Sigmoid colon (tissue), 7 donors: ENCODE results near the gene ILK. TPM values are rescaled to one million over a fixed set of nuclear protein-coding genes. Genes with fewer than 3 reads are reported as not detected.

Experiments used
- DNase-seq: peaks from one replicate; pipeline ENCODE4 v3.0.0-alpha.2; 2019
- H3K27ac ChIP-seq, 4 donors: fragments of 200-600 bp; sonication (generic); one replicate each; pipeline ENCODE4 v1.5.1; 2016 to 2019; ENCODE audit warnings: mild to moderate bottlenecking in 1 of 4
- H3K27me3 ChIP-seq, 3 donors: fragments of 200-600 bp; sonication (generic); one replicate each; pipeline ENCODE4 v1.5.1; 2019; ENCODE audit warnings: mild to moderate bottlenecking in 1 of 3
- H3K36me3 ChIP-seq, 4 donors: fragments of 200-600 bp; sonication (generic); one replicate each; pipeline ENCODE4 v1.5.1; 2016 to 2019
- H3K4me1 ChIP-seq, 4 donors: fragments of 200-600 bp; sonication (generic); one replicate each; pipeline ENCODE4 v1.5.1; 2017 to 2019
- H3K4me3 ChIP-seq, 4 donors: fragments of 200-600 bp; sonication (generic); one replicate each; pipeline ENCODE4 v1.5.1; 2017 to 2019; ENCODE audit warnings: mild to moderate bottlenecking in 2 of 4, moderate library complexity in 1 of 4
- H3K9me3 ChIP-seq, 4 donors: fragments of 200-600 bp in 3 of 4; sonication (generic) in 3 of 4; one replicate each; pipeline versions ENCODE4 v1.5.1 to v1.6.1; 2013 to 2019
- EP300 ChIP-seq, 4 donors: sonication (generic); formaldehyde crosslinking; IDR thresholded peaks; one replicate each; pipeline ENCODE4 v1.6.1; 2017; ENCODE audit warnings: antibody characterized with exemption in 4 of 4
- POLR2A ChIP-seq, 2 donors: fragments of 450-650 bp; IDR thresholded peaks; one replicate each; pipeline ENCODE4 v1.6.1; 2016; ENCODE audit warnings: antibody characterized with exemption in 2 of 2, mild to moderate bottlenecking in 2 of 2, moderate library complexity in 2 of 2
- POLR2AphosphoS5 ChIP-seq, 4 donors: sonication (generic); formaldehyde crosslinking; IDR thresholded peaks; one replicate each; pipeline ENCODE4 v1.6.1; 2017; ENCODE audit warnings: antibody characterized with exemption in 4 of 4
- WGBS, 2 donors: extraction: QIAGEN DNeasy Blood & Tissue Kit; methylation state at CpG; one replicate each; pipeline ENCODE4 v1.1.7; 2013; 5-methylcytosine and 5-hydroxymethylcytosine counted together
- intact Hi-C: fragments of 100-400 bp; cut with DNase I; formaldehyde crosslinking; loops from one replicate; pipeline ENCODE4 v1.15.1; 2023
- polyA plus RNA-seq, 3 donors: library from polyadenylated mRNA; stranded (reverse); fragments of 200-250 nt; gene quantifications; one replicate each; pipeline ENCODE4 v1.2.3, GENCODE V29; 2013
- total RNA-seq, 4 donors: library from RNA; depleted of rRNA; stranded (reverse); fragments of >200 nt; gene quantifications; one replicate each; pipeline ENCODE4 v1.1.0, GENCODE V29; 2016
- TF ChIP-seq, protein P1 (sequence below), 4 experiments: fragments of 450-650 bp in 3 of 4; fragments of 200-600 bp in 1 of 4; IDR thresholded peaks; one replicate each; pipeline ENCODE4 v1.5.1; 2016 to 2019; ENCODE audit warnings: antibody characterized with exemption in 4 of 4, mild to moderate bottlenecking in 3 of 4, moderate library complexity in 2 of 4
- donor health status: healthy with polysubstance abuse.
- donor health status: Bipolar disorder and iron deficiency.
- donor health status: healthy.

ILK gene
- total and polyA plus RNA-seq, 7 donors, result 93.7 to 607 (median 450) TPM

- TF ChIP-seq, protein P1, sequence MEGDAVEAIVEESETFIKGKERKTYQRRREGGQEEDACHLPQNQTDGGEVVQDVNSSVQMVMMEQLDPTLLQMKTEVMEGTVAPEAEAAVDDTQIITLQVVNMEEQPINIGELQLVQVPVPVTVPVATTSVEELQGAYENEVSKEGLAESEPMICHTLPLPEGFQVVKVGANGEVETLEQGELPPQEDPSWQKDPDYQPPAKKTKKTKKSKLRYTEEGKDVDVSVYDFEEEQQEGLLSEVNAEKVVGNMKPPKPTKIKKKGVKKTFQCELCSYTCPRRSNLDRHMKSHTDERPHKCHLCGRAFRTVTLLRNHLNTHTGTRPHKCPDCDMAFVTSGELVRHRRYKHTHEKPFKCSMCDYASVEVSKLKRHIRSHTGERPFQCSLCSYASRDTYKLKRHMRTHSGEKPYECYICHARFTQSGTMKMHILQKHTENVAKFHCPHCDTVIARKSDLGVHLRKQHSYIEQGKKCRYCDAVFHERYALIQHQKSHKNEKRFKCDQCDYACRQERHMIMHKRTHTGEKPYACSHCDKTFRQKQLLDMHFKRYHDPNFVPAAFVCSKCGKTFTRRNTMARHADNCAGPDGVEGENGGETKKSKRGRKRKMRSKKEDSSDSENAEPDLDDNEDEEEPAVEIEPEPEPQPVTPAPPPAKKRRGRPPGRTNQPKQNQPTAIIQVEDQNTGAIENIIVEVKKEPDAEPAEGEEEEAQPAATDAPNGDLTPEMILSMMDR (IDR thresholded peaks at IDR 0.05), result no peak
- TF ChIP-seq EP300 (IDR thresholded peaks at IDR 0.05) (no peak), POLR2A (IDR thresholded peaks at IDR 0.05) (no peak)
- no peak for DNase-seq
- Histone ChIP-seq H3K36me3 (no peaks in the 10 kb centered on the region), H3K9me3 (no peaks in the 10 kb centered on the region), H3K27me3 (no peaks in the 10 kb centered on the region), H3K4me1 (no peaks in the 10 kb centered on the region), H3K27ac (no peak overlapping the region), H3K4me3 (no peak overlapping the region)
- WGBS, 2 donors, result 97% methylated on average over 14 of the region's 14 CpGs
- intact Hi-C loops, result no loop called here
Observed at GRCh38 chr11:6557761-6558674, 45.6 kb upstream of the ILK start.

DNA sequence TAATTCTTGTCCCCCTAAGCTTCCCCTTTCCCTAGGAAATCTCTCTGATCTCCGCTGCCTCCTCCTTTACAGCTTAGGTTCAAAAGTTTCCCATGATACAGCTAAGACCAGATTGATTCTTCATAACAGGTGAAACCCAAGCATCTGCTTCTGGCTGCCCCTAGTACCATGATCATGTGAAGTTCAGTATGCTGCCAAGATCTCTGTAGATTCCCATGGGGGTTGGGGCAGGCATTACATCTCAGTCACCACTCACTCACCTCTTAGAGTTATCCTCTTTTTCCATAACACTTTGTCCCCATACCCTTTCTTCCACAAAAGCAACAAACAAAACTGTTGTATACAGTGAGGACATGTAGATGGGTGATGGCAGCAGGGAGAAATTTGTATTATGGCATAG is 44.2 kb upstream of the ILK start:
- no peaks in the 10 kb centered on the region for H3K9me3 ChIP-seq
- peaks cover 0 to under 1% (median 0%) of the 10 kb centered on the region in 4 donors for H3K36me3 ChIP-seq
- WGBS, 2 donors, result 93 to 95% methylated on average over 1 of the region's 1 CpG
- H3K27me3 ChIP-seq, result no peaks in the 10 kb centered on the region
- intact Hi-C loops, result no loop called here
- no peak overlapping the region for H3K27ac ChIP-seq
- no peak for DNase-seq
- no peaks in the 10 kb centered on the region for H3K4me1 ChIP-seq
- TF ChIP-seq POLR2AphosphoS5 (IDR thresholded peaks at IDR 0.05) (no peak), POLR2A (IDR thresholded peaks at IDR 0.05) (no peak), EP300 (IDR thresholded peaks at IDR 0.05) (no peak)
- TF ChIP-seq, protein P1 (IDR thresholded peaks at IDR 0.05), result no peak
- no peak overlapping the region for H3K4me3 ChIP-seq

GRCh38 chr11:6561288-6561687 is 42.3 kb upstream of the ILK start:
- no peaks in the 10 kb centered on the region for H3K9me3 ChIP-seq
- H3K36me3 ChIP-seq, result peaks cover 0 to 8% (median 0%) of the 10 kb centered on the region in 4 donors
- H3K4me1 ChIP-seq, result no peaks in the 10 kb centered on the region
- WGBS, 2 donors, result 95% methylated on average over 3 of the region's 3 CpGs
- TF ChIP-seq, protein P1 (IDR thresholded peaks at IDR 0.05), result no peak
- TF ChIP-seq EP300 (IDR thresholded peaks at IDR 0.05), result no peak
- no peak for TF ChIP-seq POLR2AphosphoS5 (IDR thresholded peaks at IDR 0.05)
- TF ChIP-seq POLR2A (IDR thresholded peaks at IDR 0.05), result no peak
- no peak overlapping the region for H3K4me3 ChIP-seq
- no peak for DNase-seq
- intact Hi-C loops, result no loop called here
- H3K27ac ChIP-seq, result no peak overlapping the region
- H3K27me3 ChIP-seq, result no peaks in the 10 kb centered on the region

DNA sequence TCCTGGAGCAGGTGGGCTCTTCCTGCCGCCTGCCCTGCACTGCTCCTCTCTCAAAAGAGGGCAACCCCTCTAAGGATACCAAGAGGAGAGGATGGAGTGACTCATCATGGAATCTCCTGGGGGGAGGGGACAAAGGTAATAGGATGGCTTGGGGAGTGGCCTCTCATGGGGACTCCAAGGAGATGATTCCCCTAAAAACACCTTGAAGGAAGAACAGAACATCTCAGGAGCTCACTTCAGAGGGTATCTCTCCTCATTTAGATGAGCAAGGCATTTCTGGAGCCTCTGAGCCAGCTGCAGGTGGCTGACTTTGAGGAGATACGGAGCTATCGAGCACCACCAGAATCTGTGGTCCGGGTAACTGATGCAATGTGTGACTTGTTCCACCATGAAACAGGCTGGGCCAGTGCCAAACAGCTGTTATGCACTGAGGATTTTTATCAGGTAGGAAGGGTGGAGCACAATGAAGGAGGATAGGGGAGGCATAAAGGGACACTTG is 40.4 kb upstream of the ILK start:
- WGBS, 2 donors, result 94 to 95% methylated on average over 4 of the region's 4 CpGs
- no peak overlapping the region for H3K4me3 ChIP-seq
- H3K9me3 ChIP-seq, result no peaks in the 10 kb centered on the region
- H3K36me3 ChIP-seq, result peaks cover 0 to 18% (median 0%) of the 10 kb centered on the region in 4 donors
- intact Hi-C loops, result no loop called here
- no peaks in the 10 kb centered on the region for H3K27me3 ChIP-seq
- H3K4me1 ChIP-seq, result peaks cover 0 to under 1% (median 0%) of the 10 kb centered on the region in 4 donors
- no peak overlapping the region for H3K27ac ChIP-seq
- no peak for DNase-seq
- TF ChIP-seq POLR2AphosphoS5 (IDR thresholded peaks at IDR 0.05), result no peak

- intact Hi-C loops, result no loop called here
- TF ChIP-seq EP300 (IDR thresholded peaks at IDR 0.05) (no peak), POLR2A (IDR thresholded peaks at IDR 0.05) (no peak), POLR2AphosphoS5 (IDR thresholded peaks at IDR 0.05) (no peak)
- TF ChIP-seq, protein P1 (IDR thresholded peaks at IDR 0.05), result no peak
- Histone ChIP-seq H3K36me3 (peaks cover 0 to 18% (median 0%) of the 10 kb centered on the region in 4 donors), H3K27me3 (no peaks in the 10 kb centered on the region), H3K9me3 (no peaks in the 10 kb centered on the region), H3K4me1 (peaks cover 0 to 6% (median 2%) of the 10 kb centered on the region in 4 donors), H3K4me3 (no peak overlapping the region), H3K27ac (no peak overlapping the region)
- 90 to 92% methylated on average over 10 of the region's 10 CpGs for WGBS, 2 donors
- no peak for DNase-seq
Observed at GRCh38 chr11:6563667-6564066, 39.9 kb upstream of the ILK start.
